ENCODE measurements around the gene PIGU.

Gene PIGU

DNA sequence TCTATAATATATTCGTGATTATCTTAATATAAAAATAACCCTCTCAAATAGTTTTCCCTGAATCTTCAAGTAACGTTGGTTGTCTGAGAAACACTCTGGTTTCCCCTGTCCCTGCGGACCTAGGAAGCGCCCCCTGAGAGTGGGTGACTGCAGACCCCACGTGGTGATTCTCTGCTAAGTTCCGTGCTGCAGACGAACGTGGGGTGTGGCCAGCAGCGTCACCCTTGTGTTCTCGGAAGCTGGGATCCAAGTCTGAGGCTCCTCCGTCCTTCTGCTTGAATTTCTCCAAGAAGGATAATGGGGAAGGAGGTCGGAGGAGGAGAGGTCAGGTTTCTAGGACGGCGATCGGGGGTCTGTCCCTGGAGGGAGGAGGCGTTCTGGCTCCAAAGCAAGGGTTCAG, 135.0 kb downstream of the PIGU start:
- Histone ChIP-seq H3K27me3 (ENCODE audit: control insufficient read depth, low read length) (no peaks in the 10 kb centered on the region), H3K4me2 (ENCODE audit: low read length) (no peak overlapping the region), H3F3A (ENCODE audit: control insufficient read depth, insufficient read depth) (no peaks in the 10 kb centered on the region), H3K4me3 (ENCODE audit: low read length) (no peak overlapping the region), H3K9me2 (replicated peaks; ENCODE audit: control insufficient read depth, low read length) (no peaks in the 10 kb centered on the region), H4K20me1 (ENCODE audit: control insufficient read depth, insufficient read depth, low read depth, low read length) (no peaks in the 10 kb centered on the region), H3K27ac (ENCODE audit: low read depth, low read length) (no peak overlapping the region), H3K36me3 (ENCODE audit: control insufficient read depth, low read length) (peaks cover 13% of the 10 kb centered on the region), H3K4me1 (ENCODE audit: control insufficient read depth, low read length) (0 out of 2 replicates have a peak, but pooled peaks cover 3% of the 10 kb centered on the region), H3K9me3 (ENCODE audit: control insufficient read depth, insufficient read depth, low read length) (no peaks in the 10 kb centered on the region), H3K79me2 (ENCODE audit: control insufficient read depth, low read length) (no peaks in the 10 kb centered on the region)
- TF ChIP-seq CTCF (IDR thresholded peaks at IDR 0.05; ENCODE audit: low read depth, low read length, poor library complexity, severe bottlenecking) (no peak), EZH2phosphoT487 (IDR thresholded peaks at IDR 0.05; ENCODE audit: borderline replicate concordance, low read length) (no peak)

DNA sequence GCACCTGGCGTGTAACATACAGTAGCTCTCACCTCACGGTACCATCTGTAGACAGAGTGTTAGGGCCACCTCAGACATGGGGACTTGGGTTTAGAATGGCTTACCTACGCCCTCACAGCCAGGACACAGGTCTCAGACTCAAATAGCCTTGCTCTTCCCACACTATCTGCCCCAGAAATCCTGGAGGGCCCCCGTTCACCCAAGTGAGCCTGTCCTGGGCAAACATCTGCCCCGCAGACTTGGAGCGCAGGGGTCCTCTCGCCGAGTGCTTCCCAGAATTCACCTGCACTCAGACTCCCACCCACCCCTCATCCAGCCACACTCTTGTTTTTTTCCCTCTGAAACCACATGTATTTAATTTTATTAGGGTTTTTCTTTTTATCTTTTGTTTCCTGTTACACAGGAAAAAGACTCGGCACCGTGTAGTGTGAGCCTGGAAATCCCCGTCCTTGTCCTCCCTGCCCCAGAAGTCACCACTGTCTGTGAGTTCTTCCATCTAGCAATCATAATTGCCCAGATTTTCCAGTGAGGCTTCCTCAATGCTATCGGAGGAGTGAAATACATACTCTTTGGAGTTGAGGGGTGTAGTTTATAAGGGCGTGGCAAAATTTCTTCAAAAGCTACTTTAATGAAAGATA, 135.5 kb downstream of the PIGU start:
- Histone ChIP-seq H3K4me1 (ENCODE audit: control insufficient read depth, low read length) (0 out of 2 replicates have a peak, but pooled peaks cover 3% of the 10 kb centered on the region), H4K20me1 (ENCODE audit: control insufficient read depth, insufficient read depth, low read depth, low read length) (no peaks in the 10 kb centered on the region), H3K27ac (ENCODE audit: low read depth, low read length) (no peak overlapping the region), H3K27me3 (ENCODE audit: control insufficient read depth, low read length) (no peaks in the 10 kb centered on the region), H3K4me2 (ENCODE audit: low read length) (no peak overlapping the region), H3K79me2 (ENCODE audit: control insufficient read depth, low read length) (no peaks in the 10 kb centered on the region), H3F3A (ENCODE audit: control insufficient read depth, insufficient read depth) (no peaks in the 10 kb centered on the region), H3K9me2 (replicated peaks; ENCODE audit: control insufficient read depth, low read length) (no peaks in the 10 kb centered on the region), H3K4me3 (ENCODE audit: low read length) (no peak overlapping the region), H3K36me3 (ENCODE audit: control insufficient read depth, low read length) (peaks cover 16% of the 10 kb centered on the region), H3K9me3 (ENCODE audit: control insufficient read depth, insufficient read depth, low read length) (no peaks in the 10 kb centered on the region)
- TF ChIP-seq EZH2phosphoT487 (IDR thresholded peaks at IDR 0.05; ENCODE audit: borderline replicate concordance, low read length) (no peak), CTCF (IDR thresholded peaks at IDR 0.05; ENCODE audit: low read depth, low read length, poor library complexity, severe bottlenecking) (no peak)

DNA sequence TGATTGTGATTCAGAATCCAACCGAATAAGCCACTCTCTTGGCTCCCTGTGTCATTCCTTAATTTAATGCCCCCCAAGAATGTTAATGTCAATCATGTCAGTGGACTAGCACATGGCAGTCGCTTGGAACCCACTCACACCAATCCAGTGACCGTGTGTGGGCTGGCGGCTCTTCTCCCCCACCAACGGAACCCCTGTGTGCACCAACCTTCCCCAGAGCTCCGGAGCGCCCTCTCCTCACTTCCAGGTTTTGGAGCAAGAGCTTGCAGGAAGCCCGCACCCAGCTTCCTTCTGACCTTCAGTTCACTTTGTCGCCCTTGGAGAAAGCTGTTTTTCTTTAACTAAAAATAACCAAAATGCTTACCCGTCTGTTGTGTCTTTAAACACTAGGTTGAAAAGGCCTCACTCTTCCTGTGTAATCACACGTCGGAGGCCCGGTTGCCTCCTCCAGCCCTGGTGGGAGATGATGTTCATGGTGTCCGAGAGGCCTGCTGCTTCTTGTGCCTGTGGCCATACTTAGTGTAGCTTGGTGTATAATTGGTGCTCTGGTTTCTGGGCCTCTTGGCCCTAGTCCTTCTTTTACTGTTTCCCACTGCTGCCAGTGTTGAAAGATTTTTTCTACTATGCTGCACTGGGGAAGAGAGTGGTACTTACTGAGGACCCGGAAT, 136.2 kb downstream of the PIGU start:
- Histone ChIP-seq H3K9me2 (replicated peaks; ENCODE audit: control insufficient read depth, low read length) (no peaks in the 10 kb centered on the region), H3K4me3 (ENCODE audit: low read length) (no peak overlapping the region), H3K36me3 (ENCODE audit: control insufficient read depth, low read length) (peaks cover 19% of the 10 kb centered on the region), H3K27me3 (ENCODE audit: control insufficient read depth, low read length) (no peaks in the 10 kb centered on the region), H3K79me2 (ENCODE audit: control insufficient read depth, low read length) (no peaks in the 10 kb centered on the region), H3K9me3 (ENCODE audit: control insufficient read depth, insufficient read depth, low read length) (no peaks in the 10 kb centered on the region), H3K4me1 (ENCODE audit: control insufficient read depth, low read length) (0 out of 2 replicates have a peak, but pooled peaks cover 3% of the 10 kb centered on the region), H4K20me1 (ENCODE audit: control insufficient read depth, insufficient read depth, low read depth, low read length) (no peaks in the 10 kb centered on the region), H3K4me2 (ENCODE audit: low read length) (no peak overlapping the region), H3K27ac (ENCODE audit: low read depth, low read length) (no peak overlapping the region), H3F3A (ENCODE audit: control insufficient read depth, insufficient read depth) (no peaks in the 10 kb centered on the region)
- TF ChIP-seq EZH2phosphoT487 (IDR thresholded peaks at IDR 0.05; ENCODE audit: borderline replicate concordance, low read length): no peak

DNA sequence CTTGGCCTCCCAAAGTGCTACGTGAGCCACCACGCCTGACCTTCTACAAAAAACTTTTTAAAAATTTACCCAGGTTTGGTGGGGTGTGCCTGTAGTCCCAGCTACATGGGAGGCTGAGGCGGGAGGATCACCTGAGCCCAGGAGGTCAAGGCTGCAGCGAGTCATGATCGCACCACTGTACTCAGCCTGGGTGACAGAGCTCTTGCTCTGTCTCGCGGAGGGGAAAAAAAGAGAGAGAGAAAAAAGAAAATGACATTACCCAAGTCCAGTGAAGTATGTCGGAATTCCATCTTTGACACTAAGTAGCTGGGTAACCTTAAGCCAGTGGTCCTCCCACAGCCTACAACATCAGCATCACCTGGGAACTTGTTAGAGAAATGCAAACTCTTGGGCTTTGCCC, 137.1 kb downstream of the PIGU start:
- H3K4me3 ChIP-seq (ENCODE audit: low read length): no peak overlapping the region
- H3K27ac ChIP-seq (ENCODE audit: low read depth, low read length): no peak overlapping the region
- no peaks in the 10 kb centered on the region for H3K9me3 ChIP-seq (ENCODE audit: control insufficient read depth, insufficient read depth, low read length)
- no peaks in the 10 kb centered on the region for H3K79me2 ChIP-seq (ENCODE audit: control insufficient read depth, low read length)
- H3K27me3 ChIP-seq (ENCODE audit: control insufficient read depth, low read length): no peaks in the 10 kb centered on the region
- peaks cover 26% of the 10 kb centered on the region for H3K36me3 ChIP-seq (ENCODE audit: control insufficient read depth, low read length)
- H3K9me2 ChIP-seq (replicated peaks; ENCODE audit: control insufficient read depth, low read length): no peaks in the 10 kb centered on the region
- no peaks in the 10 kb centered on the region for H4K20me1 ChIP-seq (ENCODE audit: control insufficient read depth, insufficient read depth, low read depth, low read length)
- H3K4me2 ChIP-seq (ENCODE audit: low read length): no peak overlapping the region
- H3F3A ChIP-seq (ENCODE audit: control insufficient read depth, insufficient read depth): no peaks in the 10 kb centered on the region
- TF ChIP-seq CTCF (IDR thresholded peaks at IDR 0.05; ENCODE audit: low read depth, low read length, poor library complexity, severe bottlenecking): no peak
- TF ChIP-seq EZH2phosphoT487 (IDR thresholded peaks at IDR 0.05; ENCODE audit: borderline replicate concordance, low read length): no peak
- 0 out of 2 replicates have a peak, but pooled peaks cover 3% of the 10 kb centered on the region for H3K4me1 ChIP-seq (ENCODE audit: control insufficient read depth, low read length)

Data from DOHH2 (cell line).